Fibroblast of lung (primary cell): ENCODE measurements around the gene CARMIL3.

Source experiments
- EZH2 ChIP-seq: IDR thresholded peaks from 2 replicates; pipeline ENCODE4 v1.5.1; 2012; ENCODE audit warnings: low read length, control low read depth, mild to moderate bottlenecking; ENCODE audit errors: missing control alignments
- TF ChIP-seq, protein P1 (sequence below), 2 donors: IDR thresholded peaks in 1 of 2; conservative IDR thresholded peaks in 1 of 2; 1 replicate in 1 of 2; 2 replicates in 1 of 2; pipeline ENCODE4 v1.5.1; 2011 to 2012; ENCODE audit warnings: low read length in 2 of 2, control low read depth in 1 of 2, inconsistent platforms in 1 of 2, low read depth in 1 of 2, mild to moderate bottlenecking in 1 of 2

DNA sequence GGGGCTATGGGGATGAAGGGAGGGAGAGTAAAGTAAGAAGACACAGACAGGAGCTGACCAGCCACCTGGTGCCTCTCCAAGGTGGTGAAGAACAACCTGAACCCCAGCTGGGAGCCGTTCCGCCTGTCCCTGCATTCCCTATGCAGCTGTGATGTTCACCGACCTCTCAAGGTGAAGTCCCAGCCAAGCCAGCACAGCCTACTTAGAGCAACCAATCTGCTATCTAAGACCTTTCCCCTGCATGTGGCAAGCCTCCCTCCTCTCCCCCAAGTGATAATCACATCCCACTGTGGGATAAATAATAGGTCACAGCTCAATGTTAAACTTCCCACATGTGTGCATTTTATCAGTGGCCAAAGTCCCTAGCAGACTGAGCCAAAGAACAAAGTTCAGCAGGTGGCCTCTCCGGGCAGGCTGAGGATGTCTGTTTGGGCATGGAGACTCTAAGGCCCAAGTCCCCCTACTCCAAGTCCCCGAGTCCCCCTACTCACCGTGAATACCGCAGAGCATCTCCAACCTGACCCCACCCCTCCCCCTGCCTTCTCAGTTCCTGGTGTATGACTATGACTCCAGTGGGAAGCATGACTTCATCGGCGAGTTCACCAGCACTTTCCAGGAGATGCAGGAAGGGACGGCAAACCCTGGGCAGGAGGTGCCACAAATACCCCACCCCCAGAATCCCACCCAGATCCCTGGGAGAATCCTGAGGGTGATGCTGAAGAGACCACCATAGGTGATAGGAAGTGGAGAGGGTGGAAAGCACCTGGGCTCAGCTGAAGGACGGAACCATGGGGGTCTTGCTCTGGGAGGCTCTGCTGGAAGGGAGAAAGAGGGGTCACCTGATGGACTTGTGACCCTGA, 23.0 kb downstream of the CARMIL3 start:
- TF ChIP-seq, protein P1, sequence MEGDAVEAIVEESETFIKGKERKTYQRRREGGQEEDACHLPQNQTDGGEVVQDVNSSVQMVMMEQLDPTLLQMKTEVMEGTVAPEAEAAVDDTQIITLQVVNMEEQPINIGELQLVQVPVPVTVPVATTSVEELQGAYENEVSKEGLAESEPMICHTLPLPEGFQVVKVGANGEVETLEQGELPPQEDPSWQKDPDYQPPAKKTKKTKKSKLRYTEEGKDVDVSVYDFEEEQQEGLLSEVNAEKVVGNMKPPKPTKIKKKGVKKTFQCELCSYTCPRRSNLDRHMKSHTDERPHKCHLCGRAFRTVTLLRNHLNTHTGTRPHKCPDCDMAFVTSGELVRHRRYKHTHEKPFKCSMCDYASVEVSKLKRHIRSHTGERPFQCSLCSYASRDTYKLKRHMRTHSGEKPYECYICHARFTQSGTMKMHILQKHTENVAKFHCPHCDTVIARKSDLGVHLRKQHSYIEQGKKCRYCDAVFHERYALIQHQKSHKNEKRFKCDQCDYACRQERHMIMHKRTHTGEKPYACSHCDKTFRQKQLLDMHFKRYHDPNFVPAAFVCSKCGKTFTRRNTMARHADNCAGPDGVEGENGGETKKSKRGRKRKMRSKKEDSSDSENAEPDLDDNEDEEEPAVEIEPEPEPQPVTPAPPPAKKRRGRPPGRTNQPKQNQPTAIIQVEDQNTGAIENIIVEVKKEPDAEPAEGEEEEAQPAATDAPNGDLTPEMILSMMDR (conservative IDR thresholded peaks at IDR 0.05 in 1 of 2, IDR thresholded peaks at IDR 0.05 in 1 of 2; ENCODE audit: low read depth in 1 of 2, low read length in 2 of 2) = no peak
- TF ChIP-seq EZH2 = no peak
